GM23338 (cell line): ENCODE data around the gene RIOK3. TPM values are rescaled to one million over a fixed set of nuclear protein-coding genes. Genes with fewer than 3 reads are reported as not detected.

ENCODE experiments used
- ATAC-seq: fragments of 200-7000 bp; cut with Tn5 transposase; 3 replicates; pipeline ENCODE4 v1.9.1; 2020
- DNase-seq: peaks from one replicate; pipeline ENCODE4 v3.0.0-alpha.2; 2015; ENCODE audit warnings: low spot score
- H2AFZ ChIP-seq: fragments of 200-600 bp; sonication (generic); 2 replicates; pipeline ENCODE4 v1.8.0; 2016; ENCODE audit warnings: antibody characterized with exemption, mild to moderate bottlenecking, moderate library complexity
- H3F3A ChIP-seq: fragments of 200-600 bp; sonication (generic); replicated peaks from 2 replicates; pipeline ENCODE4 v1.8.0; 2017; ENCODE audit warnings: antibody characterized with exemption, mixed run types, low read depth
- H3K27ac ChIP-seq: fragments of 200-600 bp; sonication (generic); 2 replicates; pipeline ENCODE4 v1.6.1; 2016; ENCODE audit warnings: low read depth
- H3K27me3 ChIP-seq: fragments of 200-600 bp; sonication (generic); 2 replicates; pipeline ENCODE4 v1.8.0; 2016; ENCODE audit warnings: mild to moderate bottlenecking, mixed run types, moderate library complexity; ENCODE audit not compliant: insufficient read depth
- H3K36me3 ChIP-seq: fragments of 200-600 bp; sonication (generic); 2 replicates; pipeline ENCODE4 v1.8.0; 2016; ENCODE audit warnings: mild to moderate bottlenecking; ENCODE audit not compliant: insufficient read depth
- H3K4me1 ChIP-seq: fragments of 200-600 bp; sonication (generic); 2 replicates; pipeline ENCODE4 v1.8.0; 2016; ENCODE audit warnings: mild to moderate bottlenecking, moderate library complexity; ENCODE audit not compliant: insufficient read depth
- H3K4me2 ChIP-seq: fragments of 200-600 bp; sonication (generic); 2 replicates; pipeline ENCODE4 v1.7.1; 2017; ENCODE audit warnings: mixed run types
- H3K4me3 ChIP-seq: fragments of 200-600 bp; sonication (generic); 2 replicates; pipeline ENCODE4 v1.6.1; 2016; ENCODE audit warnings: mixed run types
- H3K79me2 ChIP-seq: fragments of 200-600 bp; sonication (generic); replicated peaks from 2 replicates; pipeline ENCODE4 v1.8.0; 2017; ENCODE audit warnings: mild to moderate bottlenecking; ENCODE audit not compliant: insufficient read depth
- H3K9me2 ChIP-seq: fragments of 200-600 bp; sonication (generic); 2 replicates; pipeline ENCODE4 v1.8.0; 2017; ENCODE audit not compliant: insufficient read depth
- H4K20me1 ChIP-seq: fragments of 200-600 bp; sonication (generic); replicated peaks from 2 replicates; pipeline ENCODE4 v1.8.0; 2017; ENCODE audit warnings: mild to moderate bottlenecking; ENCODE audit not compliant: insufficient read depth
- H3K27ac Mint-ChIP-seq: 2 replicates; pipeline ENCODE4 v1.8.0; 2020; ENCODE audit warnings: inconsistent platforms, mild to moderate bottlenecking, moderate library complexity, mixed read lengths
- H3K27me3 Mint-ChIP-seq: 3 replicates; pipeline ENCODE4 v1.8.0; 2022; ENCODE audit warnings: low read depth, mild to moderate bottlenecking, moderate library complexity, mixed read lengths, inconsistent platforms; ENCODE audit not compliant: insufficient read depth, poor library complexity
- H3K36me3 Mint-ChIP-seq: 3 replicates; pipeline ENCODE4 v1.8.0; 2021; ENCODE audit warnings: low read depth, mild to moderate bottlenecking, inconsistent platforms, moderate library complexity, mixed read lengths
- H3K4me1 Mint-ChIP-seq: 3 replicates; pipeline ENCODE4 v1.8.0; 2020; ENCODE audit warnings: mild to moderate bottlenecking, inconsistent platforms, mixed read lengths
- H3K4me3 Mint-ChIP-seq: 3 replicates; pipeline ENCODE4 v1.8.0; 2021; ENCODE audit warnings: moderate library complexity, mild to moderate bottlenecking, inconsistent platforms, mixed read lengths
- H3K9me3 Mint-ChIP-seq: 3 replicates; pipeline ENCODE4 v1.8.0; 2020; ENCODE audit warnings: moderate library complexity, mild to moderate bottlenecking, inconsistent platforms, mixed read lengths
- EZH2 ChIP-seq: fragments of 200-600 bp; sonication (generic); IDR thresholded peaks from one replicate; pipeline ENCODE4 v1.8.0; 2017; ENCODE audit warnings: antibody characterized with exemption, mild to moderate bottlenecking, low read depth; ENCODE audit not compliant: unreplicated experiment
- JUNB ChIP-seq: IDR thresholded peaks from one replicate; pipeline ENCODE4 v1.6.1; 2016; ENCODE audit warnings: antibody characterized with exemption; ENCODE audit not compliant: unreplicated experiment
- NANOG ChIP-seq: IDR thresholded peaks from 2 replicates; pipeline ENCODE4 v1.6.1; 2016; ENCODE audit warnings: antibody characterized with exemption, borderline replicate concordance
- POLR2AphosphoS5 ChIP-seq: IDR thresholded peaks from 2 replicates; pipeline ENCODE4 v1.6.1; 2016; ENCODE audit warnings: antibody characterized with exemption, low read depth
- STAT1 ChIP-seq: IDR thresholded peaks from one replicate; pipeline ENCODE4 v1.6.1; 2016; ENCODE audit warnings: antibody characterized with exemption; ENCODE audit not compliant: unreplicated experiment
- ZNF114 ChIP-seq: fragments of 250-450 bp; sonication (Bioruptor Pico); IDR thresholded peaks from 2 replicates; pipeline ENCODE4 v1.5.0; 2020; ENCODE audit warnings: mild to moderate bottlenecking, moderate library complexity
- ZNF331 ChIP-seq: fragments of 250-450 bp; sonication (Bioruptor Pico); IDR thresholded peaks from 2 replicates; pipeline ENCODE4 v1.5.0; 2020; ENCODE audit warnings: low read depth, mild to moderate bottlenecking, moderate library complexity
- ZNF462 ChIP-seq: fragments of 250-450 bp; sonication (Bioruptor Pico); IDR thresholded peaks from 2 replicates; pipeline ENCODE4 v1.5.0; 2020; ENCODE audit warnings: mild to moderate bottlenecking, moderate library complexity
- polyA plus RNA-seq: library from polyadenylated mRNA; unstranded; fragments of >200 nt; fragmentation: Nextera tagmentation; extraction: Ambion mirVana; gene quantifications from 2 replicates; pipeline ENCODE4 v1.2.1, GENCODE V29; 2016
- total RNA-seq: library from RNA; depleted of rRNA; stranded (reverse); fragments of >200 nt; shearing (Covaris generic); gene quantifications from 2 replicates; pipeline ENCODE4 v1.2.3, GENCODE V29; 2014
- TF ChIP-seq, protein P1 (sequence below): IDR thresholded peaks from one replicate; pipeline ENCODE4 v1.6.1; 2018; ENCODE audit warnings: antibody characterized with exemption; ENCODE audit not compliant: unreplicated experiment

The RIOK3 gene
- total and polyA plus RNA-seq, 2 experiments from 2014 or later = 20.8 to 22.1 TPM

- TF ChIP-seq ZNF462 (CRISPR knock-in tag) (no peak), POLR2AphosphoS5 (no peak), JUNB (no peak), EZH2 (no peak), ZNF114 (CRISPR knock-in tag) (no peak), ZNF331 (CRISPR knock-in tag) (no peak)
Measured at GRCh38 chr18:23458830-23459529, 5.9 kb downstream of the RIOK3 start (continued).

DNA sequence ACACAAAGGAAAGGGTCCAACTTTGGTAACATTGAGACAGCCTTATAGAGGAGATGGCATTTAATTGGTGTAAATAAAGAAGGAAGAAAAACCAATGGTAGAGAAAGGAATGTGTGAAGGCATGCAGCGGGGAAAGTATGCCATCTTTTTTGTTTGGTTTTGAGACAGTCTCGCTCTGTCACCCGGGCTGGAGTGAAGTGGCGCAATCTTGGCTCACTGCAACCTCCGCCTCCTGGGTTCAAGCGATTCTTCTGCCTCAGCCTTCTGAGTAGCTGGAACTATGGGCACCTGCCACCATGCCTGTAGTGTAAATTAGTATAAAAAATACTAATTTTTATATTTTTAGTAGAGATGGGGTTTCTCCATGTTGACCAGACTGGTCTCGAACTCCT, 6.4 kb downstream of the RIOK3 start:
- Histone ChIP-seq H3K79me2 (peaks cover 69% of the 10 kb centered on the region), H3K4me3 (no peak overlapping the region), H3K36me3 (peaks cover 5% of the 10 kb centered on the region), H3K27me3 (no peaks in the 10 kb centered on the region), H3K4me2 (no peak overlapping the region), H2AFZ (no peak overlapping the region), H3K27ac (no peak overlapping the region), H3K4me1 (no peaks in the 10 kb centered on the region), H3K9me2 (no peaks in the 10 kb centered on the region), H4K20me1 (peaks cover 11% of the 10 kb centered on the region), H3F3A (no peaks in the 10 kb centered on the region)
- no peaks in the 10 kb centered on the region; the same call in 2 of the 3 replicates for H3K4me1 Mint-ChIP-seq
- no peaks in the 10 kb centered on the region for H3K27me3 Mint-ChIP-seq
- ATAC-seq (no peak), DNase-seq (no peak)
- H3K27ac Mint-ChIP-seq = no peak overlapping the region
- H3K36me3 Mint-ChIP-seq = peaks cover 18% of the 10 kb centered on the region
- H3K4me3 Mint-ChIP-seq = no peak overlapping the region
- no peaks in the 10 kb centered on the region for H3K9me3 Mint-ChIP-seq
- TF ChIP-seq NANOG (no peak), ZNF331 (CRISPR knock-in tag) (no peak), STAT1 (no peak), JUNB (no peak)
- TF ChIP-seq, protein P1, sequence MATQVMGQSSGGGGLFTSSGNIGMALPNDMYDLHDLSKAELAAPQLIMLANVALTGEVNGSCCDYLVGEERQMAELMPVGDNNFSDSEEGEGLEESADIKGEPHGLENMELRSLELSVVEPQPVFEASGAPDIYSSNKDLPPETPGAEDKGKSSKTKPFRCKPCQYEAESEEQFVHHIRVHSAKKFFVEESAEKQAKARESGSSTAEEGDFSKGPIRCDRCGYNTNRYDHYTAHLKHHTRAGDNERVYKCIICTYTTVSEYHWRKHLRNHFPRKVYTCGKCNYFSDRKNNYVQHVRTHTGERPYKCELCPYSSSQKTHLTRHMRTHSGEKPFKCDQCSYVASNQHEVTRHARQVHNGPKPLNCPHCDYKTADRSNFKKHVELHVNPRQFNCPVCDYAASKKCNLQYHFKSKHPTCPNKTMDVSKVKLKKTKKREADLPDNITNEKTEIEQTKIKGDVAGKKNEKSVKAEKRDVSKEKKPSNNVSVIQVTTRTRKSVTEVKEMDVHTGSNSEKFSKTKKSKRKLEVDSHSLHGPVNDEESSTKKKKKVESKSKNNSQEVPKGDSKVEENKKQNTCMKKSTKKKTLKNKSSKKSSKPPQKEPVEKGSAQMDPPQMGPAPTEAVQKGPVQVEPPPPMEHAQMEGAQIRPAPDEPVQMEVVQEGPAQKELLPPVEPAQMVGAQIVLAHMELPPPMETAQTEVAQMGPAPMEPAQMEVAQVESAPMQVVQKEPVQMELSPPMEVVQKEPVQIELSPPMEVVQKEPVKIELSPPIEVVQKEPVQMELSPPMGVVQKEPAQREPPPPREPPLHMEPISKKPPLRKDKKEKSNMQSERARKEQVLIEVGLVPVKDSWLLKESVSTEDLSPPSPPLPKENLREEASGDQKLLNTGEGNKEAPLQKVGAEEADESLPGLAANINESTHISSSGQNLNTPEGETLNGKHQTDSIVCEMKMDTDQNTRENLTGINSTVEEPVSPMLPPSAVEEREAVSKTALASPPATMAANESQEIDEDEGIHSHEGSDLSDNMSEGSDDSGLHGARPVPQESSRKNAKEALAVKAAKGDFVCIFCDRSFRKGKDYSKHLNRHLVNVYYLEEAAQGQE = no peak
